IMR-90 (cell line): ENCODE data around the gene DKK3. TPM values are rescaled to one million over a fixed set of nuclear protein-coding genes. Genes with fewer than 3 reads are reported as not detected.
A peak's percentile ranks its signal among the peaks of the same experiment; 100 is the strongest.

Experiments
- ATAC-seq: fragments of 200-7000 bp; cut with Tn5 transposase; 2 replicates; pipeline ENCODE4 v1.9.1; 2020; ENCODE audit warnings: low read depth, mild to moderate bottlenecking, moderate library complexity
- BruUV-seq: library from RNA; stranded (reverse); fragments of 400-500 nt; replicated peaks from 2 replicates; lab custom pipeline; 2021; lab: Mats Ljungman, UMichigan
- CTCF ChIA-PET: fragments of 300-600 bp; formaldehyde crosslinking; extraction: SDS; loops from one replicate; lab custom pipeline; 2021; ENCODE audit warnings: antibody characterized with exemption; lab: Yijun Ruan, JAX
- POLR2A ChIA-PET: fragments of 300-600 bp; sonication (Branson Sonifier 250); formaldehyde crosslinking; loops from one replicate; lab custom pipeline; 2022; ENCODE audit warnings: antibody characterized with exemption; ENCODE audit not compliant: unreplicated experiment; lab: Charles Lee
- DNase-seq: peaks from one replicate; pipeline ENCODE4 v3.0.0; 2013
- H2AFZ ChIP-seq: replicated peaks from 2 replicates; pipeline ENCODE3; 2013; ENCODE audit warnings: low read length, mild to moderate bottlenecking; ENCODE audit not compliant: poor library complexity
- H2AK5ac ChIP-seq: 2 replicates; pipeline ENCODE4 v1.6.1; 2013; ENCODE audit warnings: low read depth, low read length, inconsistent platforms
- H2AK9ac ChIP-seq: replicated peaks from 2 replicates; pipeline ENCODE3; 2013; ENCODE audit warnings: mild to moderate bottlenecking, low read depth, low read length, moderate library complexity; ENCODE audit not compliant: poor library complexity
- H2BK120ac ChIP-seq: 2 replicates; pipeline ENCODE4 v1.6.1; 2013; ENCODE audit warnings: low read depth, low read length, inconsistent platforms
- H2BK15ac ChIP-seq: 3 replicates; pipeline ENCODE4 v1.6.1; 2013; ENCODE audit warnings: low read depth, low read length, inconsistent platforms
- H2BK20ac ChIP-seq: 2 replicates; pipeline ENCODE4 v1.6.1; 2013; ENCODE audit warnings: low read depth, mild to moderate bottlenecking, inconsistent platforms, low read length, moderate library complexity
- H2BK5ac ChIP-seq: 2 replicates; pipeline ENCODE4 v1.6.1; 2013; ENCODE audit warnings: mild to moderate bottlenecking, low read depth, low read length, inconsistent platforms; ENCODE audit not compliant: poor library complexity, severe bottlenecking
- H3K14ac ChIP-seq: replicated peaks from 2 replicates; pipeline ENCODE4 v1.6.1; 2013; ENCODE audit warnings: low read depth, low read length, inconsistent platforms
- H3K18ac ChIP-seq: 2 replicates; pipeline ENCODE4 v1.6.1; 2013; ENCODE audit warnings: low read depth, low read length, control low read depth
- H3K23ac ChIP-seq: 2 replicates; pipeline ENCODE4 v1.6.1; 2013; ENCODE audit warnings: low read depth, low read length, inconsistent platforms
- H3K27ac ChIP-seq: 2 replicates; pipeline ENCODE4 v1.5.1; 2013; ENCODE audit warnings: mild to moderate bottlenecking, control low read depth, low read length; ENCODE audit not compliant: insufficient read depth
- H3K27me3 ChIP-seq: 2 replicates; pipeline ENCODE4 v1.6.1; 2013; ENCODE audit warnings: low read length; ENCODE audit not compliant: control insufficient read depth, insufficient read depth
- H3K36me3 ChIP-seq: 2 replicates; pipeline ENCODE4 v1.6.1; 2013; ENCODE audit warnings: low read length, mixed read lengths; ENCODE audit not compliant: control insufficient read depth, insufficient read depth
- H3K4ac ChIP-seq: 2 replicates; pipeline ENCODE4 v1.6.1; 2013; ENCODE audit warnings: low read depth, low read length, inconsistent platforms
- H3K4me1 ChIP-seq: 2 replicates; pipeline ENCODE4 v1.6.1; 2013; ENCODE audit warnings: low read length, mixed read lengths; ENCODE audit not compliant: control insufficient read depth, insufficient read depth
- H3K4me2 ChIP-seq: 2 replicates; pipeline ENCODE4 v1.6.1; 2013; ENCODE audit warnings: low read depth, mild to moderate bottlenecking, control low read depth, low read length, moderate library complexity
- H3K4me3 ChIP-seq: 2 replicates; pipeline ENCODE4 v1.5.1; 2013; ENCODE audit warnings: low read depth, mild to moderate bottlenecking, control low read depth, low read length, moderate library complexity; ENCODE audit not compliant: insufficient read depth
- H3K56ac ChIP-seq: 2 replicates; pipeline ENCODE4 v1.6.1; 2013; ENCODE audit warnings: low read length, inconsistent platforms; ENCODE audit not compliant: insufficient read depth; ENCODE audit errors: extremely low read depth
- H3K79me1 ChIP-seq, 2 experiments: 2 replicates each; pipeline ENCODE4 v1.6.1; 2013; ENCODE audit warnings: low read length in 2 of 2, inconsistent platforms in 1 of 2, low read depth in 1 of 2
- H3K9ac ChIP-seq: 2 replicates; pipeline ENCODE4 v1.6.1; 2013; ENCODE audit warnings: low read depth, low read length, control low read depth
- H3K9me1 ChIP-seq: 2 replicates; pipeline ENCODE4 v1.6.1; 2013; ENCODE audit warnings: low read length, inconsistent platforms; ENCODE audit not compliant: insufficient read depth
- H3K9me3 ChIP-seq: 2 replicates; pipeline ENCODE4 v1.6.1; 2013; ENCODE audit warnings: low read length; ENCODE audit not compliant: control insufficient read depth, insufficient read depth
- H4K20me1 ChIP-seq: 2 replicates; pipeline ENCODE4 v1.6.1; 2013; ENCODE audit warnings: low read length, inconsistent platforms; ENCODE audit not compliant: insufficient read depth
- H4K5ac ChIP-seq: 2 replicates; pipeline ENCODE4 v1.6.1; 2013; ENCODE audit warnings: mild to moderate bottlenecking, low read depth, low read length, control low read depth
- H4K8ac ChIP-seq, 2 experiments: 2 replicates each; pipeline ENCODE4 v1.6.1; 2013; ENCODE audit warnings: low read depth in 2 of 2, low read length in 2 of 2, control low read depth in 1 of 2, inconsistent platforms in 1 of 2
- H4K91ac ChIP-seq: 2 replicates; pipeline ENCODE4 v1.6.1; 2013; ENCODE audit warnings: low read depth, low read length, inconsistent platforms; ENCODE audit not compliant: insufficient read depth
- RCOR1 ChIP-seq: IDR thresholded peaks from 2 replicates; pipeline ENCODE4 v1.6.1; 2012; ENCODE audit warnings: mild to moderate bottlenecking, low read length, improper control_type of control experiment; ENCODE audit not compliant: insufficient replicate concordance
- WGBS, 2 experiments: methylation state at CpG; one replicate each; pipeline versions ENCODE4 v1.1.5 to v1.1.7; 2013; ENCODE audit warnings: missing lambda C conversion rate in 2 of 2; ENCODE audit not compliant: insufficient read length in 1 of 2; ENCODE audit errors: extremely low coverage in 2 of 2; 5-methylcytosine and 5-hydroxymethylcytosine counted together
- dilution Hi-C: fragments of 300-500 bp; cut with HindIII; formaldehyde crosslinking; loops from one replicate; pipeline ENCODE4 v1.14.3; 2018; ENCODE audit warnings: low sequenced_read_pairs; ENCODE audit not compliant: unreplicated experiment
- in situ Hi-C: fragments of 300-500 bp; cut with MboI; formaldehyde crosslinking; loops from 3 replicates; pipeline ENCODE4 v1.14.3; 2019; ENCODE audit warnings: low sequenced_read_pairs, inconsistent platforms, mixed read lengths
- intact Hi-C: fragments of 100-400 bp; cut with micrococcal nuclease; formaldehyde crosslinking; loops from 2 replicates; pipeline ENCODE4 v1.10.0; 2022
- polyA plus RNA-seq, 3 experiments: library from polyadenylated mRNA; depleted of rRNA; stranded (reverse); fragments of >200 nt; gene quantifications; 2 replicates each; pipeline ENCODE4 v1.2.3, GENCODE V29; 2012; ENCODE audit warnings: low replicate concordance in 1 of 3
- total RNA-seq: library from RNA; depleted of rRNA; stranded (reverse); fragments of >200 nt; gene quantifications from 2 replicates; pipeline ENCODE4 v1.2.3, GENCODE V29; 2012

DKK3 gene
- total and polyA plus RNA-seq, 2 of the 4 experiments (the other 2 are of a cell fraction) = 453 to 964 TPM

DNA sequence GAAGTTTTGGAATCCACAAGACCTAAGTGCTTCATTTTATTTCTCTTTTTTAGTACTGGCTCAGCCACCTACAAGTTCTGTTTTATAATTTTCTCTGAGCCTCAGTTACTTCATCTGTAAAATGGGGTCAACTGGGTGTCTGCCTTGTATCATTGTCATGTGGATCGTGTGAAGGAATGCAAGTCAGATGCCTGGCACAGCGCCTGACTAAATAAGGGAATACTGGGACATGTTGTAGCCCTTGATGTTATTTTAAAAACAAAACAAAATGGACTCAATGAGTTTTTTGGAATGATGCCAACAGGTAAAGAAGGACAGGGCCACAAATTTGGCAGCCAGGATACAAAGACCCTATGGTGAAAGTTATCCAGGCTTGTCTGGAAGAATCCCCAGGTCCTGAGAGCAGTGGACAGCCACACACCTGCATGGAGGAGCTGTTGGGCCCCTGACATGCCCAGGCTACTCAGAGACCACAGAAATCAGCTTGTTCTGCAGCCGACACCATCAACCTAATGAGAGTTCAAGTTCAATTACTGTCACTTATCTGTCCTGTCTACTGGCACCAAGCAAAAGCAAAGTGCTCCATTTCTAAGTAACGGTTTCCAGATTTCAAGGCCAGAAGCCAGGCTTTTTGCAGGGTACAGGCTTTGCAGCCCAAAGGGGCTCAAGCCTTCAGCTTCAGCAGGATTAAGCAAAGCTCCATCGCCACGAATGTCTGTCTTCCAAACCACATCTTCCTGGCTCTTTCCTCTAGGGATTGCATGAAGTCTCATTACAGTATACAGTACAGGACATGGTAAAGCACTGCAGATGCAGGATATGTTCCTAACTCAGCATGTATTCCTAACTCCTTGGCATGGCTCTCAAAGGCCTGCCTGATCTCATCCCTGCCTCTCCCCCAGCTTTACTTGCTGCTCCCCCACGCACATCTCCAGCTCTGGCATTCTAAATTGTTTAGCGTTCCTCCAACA is 18.4 kb downstream of the DKK3 start:
- no peak for TF ChIP-seq RCOR1
- intact Hi-C loops (loop anchor here (5.0 kb wide), 2 partner anchors 52 to 292 kb away; no protein-coding TSS in a partner anchor), in situ Hi-C loops (no loop called here), dilution Hi-C loops (no loop called here)
- Histone ChIP-seq H2AK9ac (no peak overlapping the region), H3K23ac (no peak overlapping the region), H3K4me1 (peaks cover 41% of the 10 kb centered on the region), H4K20me1 (peaks cover 22% of the 10 kb centered on the region), H3K79me1 (peaks cover 37 to 88% of the 10 kb centered on the region in 2 experiments), H3K9me1 (peaks cover 42% of the 10 kb centered on the region), H2AFZ (no peak overlapping the region), H3K4me2 (no peak overlapping the region), H2BK120ac (no peak overlapping the region), H3K18ac (no peak overlapping the region), H3K27me3 (no peaks in the 10 kb centered on the region), H2AK5ac (0 out of 2 replicates have a peak overlapping the region, but pooled peaks have one; percentile 0), H3K4ac (peak overlapping the region; percentile 31; the same call in 1 of the 2 replicates), H4K5ac (no peak overlapping the region), H2BK15ac (no peak overlapping the region), H3K36me3 (peaks cover 21% of the 10 kb centered on the region), H3K9me3 (no peaks in the 10 kb centered on the region; the same call in 1 of the 2 replicates), H2BK5ac (no peak overlapping the region), H3K27ac (no peak overlapping the region), H3K56ac (no peak overlapping the region), H4K91ac (no peak overlapping the region), H3K9ac (no peak overlapping the region), H3K4me3 (no peak overlapping the region), H3K14ac (no peak overlapping the region), H4K8ac (no peak overlapping the region; a peak in 1 of 4 replicates), H2BK20ac (no peak overlapping the region)
- ATAC-seq (no peak), DNase-seq (no peak)
- POLR2A ChIA-PET = interaction anchor here (0.6 kb wide), 2 partner anchors 140 to 229 kb away, joined by 3 to 10 read pairs; no protein-coding TSS in a partner anchor
- WGBS, 2 experiments = 100% methylated on average over 2 of the region's 8 CpGs; no CpG with 5 or more reads in 1 of the 2 experiments
- no TSS peak for BruUV-seq
- CTCF ChIA-PET = no interaction called here
